Panc1 (cell line): ENCODE data around the gene MAMDC2. TPM values are rescaled to one million over a fixed set of nuclear protein-coding genes. Genes with fewer than 3 reads are reported as not detected.

ENCODE experiments used
- ATAC-seq: fragments of 200-7000 bp; cut with Tn5 transposase; 2 replicates; pipeline ENCODE4 v1.9.1; 2020; ENCODE audit warnings: mild to moderate bottlenecking, moderate library complexity
- BruUV-seq: library from RNA; stranded (reverse); fragments of 400-500 nt; replicated peaks from 2 replicates; lab custom pipeline; 2021; lab: Mats Ljungman, UMichigan
- CTCF ChIA-PET: fragments of 300-600 bp; sonication (Branson Sonifier 250); formaldehyde crosslinking; loops from one replicate; lab custom pipeline; 2022; ENCODE audit warnings: antibody characterized with exemption; lab: Charles Lee
- POLR2A ChIA-PET: fragments of 300-600 bp; sonication (Branson Sonifier 250); formaldehyde crosslinking; loops from one replicate; lab custom pipeline; 2022; ENCODE audit warnings: antibody characterized with exemption; lab: Charles Lee
- DNase-seq: peaks from one replicate; pipeline ENCODE4 v3.0.0-alpha.2; 2010; ENCODE audit warnings: low read depth, low spot score
- H3K27ac ChIP-seq: 2 replicates; pipeline ENCODE4 v1.5.1; 2011; ENCODE audit warnings: mild to moderate bottlenecking, low read length, inconsistent platforms
- H3K27me3 ChIP-seq: fragments of 200-500 bp; sonication (Bioruptor generic); 2 replicates; pipeline ENCODE4 v1.6.0; 2014; ENCODE audit warnings: low read length, inconsistent platforms; ENCODE audit not compliant: control insufficient read depth, insufficient read depth
- H3K36me3 ChIP-seq: fragments of 200-500 bp; sonication (Bioruptor generic); 2 replicates; pipeline ENCODE4 v1.5.1; 2014; ENCODE audit warnings: inconsistent platforms, mild to moderate bottlenecking, low read length, moderate library complexity; ENCODE audit not compliant: control insufficient read depth, insufficient read depth
- H3K4me1 ChIP-seq: 2 replicates; pipeline ENCODE4 v1.5.1; 2011; ENCODE audit warnings: inconsistent platforms, mild to moderate bottlenecking, low read length, moderate library complexity; ENCODE audit not compliant: control insufficient read depth, insufficient read depth
- H3K4me3 ChIP-seq, 2 experiments: 2 replicates each; pipeline ENCODE4 v1.5.1; 2011 to 2012; ENCODE audit warnings: low read depth in 2 of 2, low read length in 2 of 2, mild to moderate bottlenecking in 2 of 2, inconsistent platforms in 1 of 2, moderate library complexity in 1 of 2
- H3K9me3 ChIP-seq: fragments of 200-500 bp; sonication (Bioruptor generic); 2 replicates; pipeline ENCODE4 v1.5.1; 2014; ENCODE audit warnings: low read depth, mild to moderate bottlenecking, inconsistent platforms, low read length, moderate library complexity; ENCODE audit not compliant: control insufficient read depth, insufficient read depth
- POLR2AphosphoS5 ChIP-seq: IDR thresholded peaks from 2 replicates; pipeline ENCODE4 v1.6.1; 2012; ENCODE audit warnings: mild to moderate bottlenecking, low read depth, low read length, moderate library complexity
- SIN3A ChIP-seq: IDR thresholded peaks from 2 replicates; pipeline ENCODE4 v1.6.1; 2012; ENCODE audit warnings: low read depth, mild to moderate bottlenecking, low read length, moderate library complexity, borderline replicate concordance; ENCODE audit not compliant: insufficient read depth
- TCF7L2 ChIP-seq: IDR thresholded peaks from 2 replicates; pipeline ENCODE4 v1.6.1; 2011; ENCODE audit warnings: mild to moderate bottlenecking, low read depth, low read length, inconsistent platforms
- in situ Hi-C: cut with HindIII; loops from 2 replicates; pipeline ENCODE4 v1.10.0; 2016; ENCODE audit warnings: low sequenced_read_pairs, low pct_unique_long_range_greater_than_20kb
- intact Hi-C: fragments of 100-400 bp; cut with micrococcal nuclease; formaldehyde crosslinking; loops from one replicate; pipeline ENCODE4 v1.10.0; 2022; ENCODE audit not compliant: unreplicated experiment
- total RNA-seq: library from RNA; stranded (reverse); gene quantifications from one replicate; pipeline ENCODE4 v1.2.1, GENCODE V29; 2021; ENCODE audit not compliant: unreplicated experiment
- TF ChIP-seq, protein P1 (sequence below): fragments of 450-650 bp; IDR thresholded peaks from 2 replicates; pipeline ENCODE4 v1.5.1; 2017; ENCODE audit warnings: mild to moderate bottlenecking
- TF ChIP-seq, protein P2 (sequence below), 2 experiments: IDR thresholded peaks; 2 replicates each; pipeline ENCODE4 v1.6.1; 2011 to 2012; ENCODE audit warnings: low read depth in 2 of 2, control low read depth in 1 of 2, low read length in 1 of 2, mild to moderate bottlenecking in 1 of 2, moderate library complexity in 1 of 2; ENCODE audit not compliant: insufficient read depth in 1 of 2

MAMDC2 gene
- total RNA-seq, 1 experiment from 2014 or later, result 1.5 TPM

DNA sequence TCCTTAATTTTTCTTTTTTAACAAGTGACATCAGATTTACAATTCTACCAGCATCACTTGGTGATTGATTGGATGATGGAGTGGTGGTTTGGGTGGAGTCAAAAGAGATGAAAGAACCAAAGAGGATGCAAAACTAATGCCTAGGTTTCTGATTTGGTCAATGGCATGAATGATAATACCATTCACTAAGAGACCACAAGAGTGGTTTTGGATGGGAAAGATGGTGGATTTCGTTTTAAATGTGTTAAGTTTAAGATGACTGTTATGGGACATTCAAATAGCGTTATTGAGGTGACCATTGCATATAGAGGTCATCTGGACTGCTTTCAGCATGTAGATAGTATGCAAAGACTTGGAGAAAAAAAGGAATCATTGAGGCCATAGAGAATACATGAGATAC, 218.7 kb downstream of the MAMDC2 start:
- Histone ChIP-seq H3K27ac (no peak overlapping the region), H3K4me3 (no peak overlapping the region), H3K27me3 (no peaks in the 10 kb centered on the region), H3K4me1 (peaks cover 10% of the 10 kb centered on the region), H3K36me3 (peaks cover 23% of the 10 kb centered on the region), H3K9me3 (no peaks in the 10 kb centered on the region)
- BruUV-seq, result no TSS peak
- ChIA-PET CTCF (no interaction called here), POLR2A (no interaction called here)
- in situ Hi-C loops (no loop called here), intact Hi-C loops (no loop called here)
- TF ChIP-seq SIN3A, result no peak
- DNase-seq (no peak), ATAC-seq (no peak)

DNA sequence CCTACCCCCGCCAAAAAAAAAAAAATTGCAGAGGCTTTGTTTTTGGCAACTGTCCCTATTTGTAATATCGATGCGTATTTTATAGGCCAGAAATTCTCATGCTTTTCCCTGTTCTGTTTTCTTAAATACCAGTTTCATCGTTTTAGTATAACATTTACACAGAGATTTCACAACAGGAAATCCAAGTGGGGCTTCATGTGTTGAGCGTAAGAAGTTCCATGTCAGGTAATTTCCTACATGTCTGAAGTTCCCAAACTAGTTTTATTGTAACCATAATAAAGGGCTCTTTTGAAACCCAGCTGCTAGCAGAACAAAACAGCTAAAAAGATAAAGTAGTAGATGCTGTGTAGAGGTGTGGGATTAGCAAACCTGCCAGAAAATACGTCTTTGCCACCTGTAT, 219.3 kb downstream of the MAMDC2 start:
- no peak overlapping the region for H3K4me3 ChIP-seq
- intact Hi-C loops, result no loop called here
- in situ Hi-C loops, result no loop called here
- no peaks in the 10 kb centered on the region for H3K27me3 ChIP-seq
- no peak for TF ChIP-seq POLR2AphosphoS5
- TF ChIP-seq TCF7L2, result no peak
- TF ChIP-seq SIN3A, result no peak
- TF ChIP-seq, protein P1, sequence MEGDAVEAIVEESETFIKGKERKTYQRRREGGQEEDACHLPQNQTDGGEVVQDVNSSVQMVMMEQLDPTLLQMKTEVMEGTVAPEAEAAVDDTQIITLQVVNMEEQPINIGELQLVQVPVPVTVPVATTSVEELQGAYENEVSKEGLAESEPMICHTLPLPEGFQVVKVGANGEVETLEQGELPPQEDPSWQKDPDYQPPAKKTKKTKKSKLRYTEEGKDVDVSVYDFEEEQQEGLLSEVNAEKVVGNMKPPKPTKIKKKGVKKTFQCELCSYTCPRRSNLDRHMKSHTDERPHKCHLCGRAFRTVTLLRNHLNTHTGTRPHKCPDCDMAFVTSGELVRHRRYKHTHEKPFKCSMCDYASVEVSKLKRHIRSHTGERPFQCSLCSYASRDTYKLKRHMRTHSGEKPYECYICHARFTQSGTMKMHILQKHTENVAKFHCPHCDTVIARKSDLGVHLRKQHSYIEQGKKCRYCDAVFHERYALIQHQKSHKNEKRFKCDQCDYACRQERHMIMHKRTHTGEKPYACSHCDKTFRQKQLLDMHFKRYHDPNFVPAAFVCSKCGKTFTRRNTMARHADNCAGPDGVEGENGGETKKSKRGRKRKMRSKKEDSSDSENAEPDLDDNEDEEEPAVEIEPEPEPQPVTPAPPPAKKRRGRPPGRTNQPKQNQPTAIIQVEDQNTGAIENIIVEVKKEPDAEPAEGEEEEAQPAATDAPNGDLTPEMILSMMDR, result no peak
- TF ChIP-seq, protein P2, sequence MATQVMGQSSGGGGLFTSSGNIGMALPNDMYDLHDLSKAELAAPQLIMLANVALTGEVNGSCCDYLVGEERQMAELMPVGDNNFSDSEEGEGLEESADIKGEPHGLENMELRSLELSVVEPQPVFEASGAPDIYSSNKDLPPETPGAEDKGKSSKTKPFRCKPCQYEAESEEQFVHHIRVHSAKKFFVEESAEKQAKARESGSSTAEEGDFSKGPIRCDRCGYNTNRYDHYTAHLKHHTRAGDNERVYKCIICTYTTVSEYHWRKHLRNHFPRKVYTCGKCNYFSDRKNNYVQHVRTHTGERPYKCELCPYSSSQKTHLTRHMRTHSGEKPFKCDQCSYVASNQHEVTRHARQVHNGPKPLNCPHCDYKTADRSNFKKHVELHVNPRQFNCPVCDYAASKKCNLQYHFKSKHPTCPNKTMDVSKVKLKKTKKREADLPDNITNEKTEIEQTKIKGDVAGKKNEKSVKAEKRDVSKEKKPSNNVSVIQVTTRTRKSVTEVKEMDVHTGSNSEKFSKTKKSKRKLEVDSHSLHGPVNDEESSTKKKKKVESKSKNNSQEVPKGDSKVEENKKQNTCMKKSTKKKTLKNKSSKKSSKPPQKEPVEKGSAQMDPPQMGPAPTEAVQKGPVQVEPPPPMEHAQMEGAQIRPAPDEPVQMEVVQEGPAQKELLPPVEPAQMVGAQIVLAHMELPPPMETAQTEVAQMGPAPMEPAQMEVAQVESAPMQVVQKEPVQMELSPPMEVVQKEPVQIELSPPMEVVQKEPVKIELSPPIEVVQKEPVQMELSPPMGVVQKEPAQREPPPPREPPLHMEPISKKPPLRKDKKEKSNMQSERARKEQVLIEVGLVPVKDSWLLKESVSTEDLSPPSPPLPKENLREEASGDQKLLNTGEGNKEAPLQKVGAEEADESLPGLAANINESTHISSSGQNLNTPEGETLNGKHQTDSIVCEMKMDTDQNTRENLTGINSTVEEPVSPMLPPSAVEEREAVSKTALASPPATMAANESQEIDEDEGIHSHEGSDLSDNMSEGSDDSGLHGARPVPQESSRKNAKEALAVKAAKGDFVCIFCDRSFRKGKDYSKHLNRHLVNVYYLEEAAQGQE (IDR thresholded peaks at IDR 0.05; ENCODE audit: insufficient read depth in 1 of 2, low read depth in 2 of 2, low read length in 1 of 2), result no peak
- BruUV-seq, result no TSS peak
- H3K4me1 ChIP-seq, result peaks cover 5% of the 10 kb centered on the region; the same call in 1 of the 2 replicates
- ChIA-PET POLR2A (no interaction called here), CTCF (no interaction called here)
- H3K27ac ChIP-seq, result no peak overlapping the region
- ATAC-seq (no peak), DNase-seq (no peak)
- peaks cover 23% of the 10 kb centered on the region for H3K36me3 ChIP-seq
- H3K9me3 ChIP-seq, result no peaks in the 10 kb centered on the region

DNA sequence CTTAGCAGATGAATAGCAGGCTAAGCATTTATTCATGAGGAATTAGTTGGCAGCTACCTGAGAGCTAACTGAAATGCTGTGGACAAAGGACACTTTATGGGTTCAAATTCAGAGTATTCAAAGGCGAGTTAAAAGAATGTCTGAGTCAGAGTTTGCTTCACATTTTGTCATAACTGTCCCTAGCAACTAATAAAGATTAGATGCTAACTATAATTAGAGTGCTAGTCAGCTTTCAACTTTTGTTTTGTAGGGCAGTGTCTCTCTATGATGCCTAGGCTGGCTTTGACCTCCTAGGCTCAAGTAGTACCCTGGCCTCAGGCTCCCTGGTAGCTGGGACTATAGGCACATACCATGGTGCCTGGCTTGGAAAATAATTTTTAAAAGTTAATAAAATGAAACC, 219.8 kb downstream of the MAMDC2 start:
- Histone ChIP-seq H3K4me1 (peaks cover 5% of the 10 kb centered on the region; the same call in 1 of the 2 replicates), H3K9me3 (no peaks in the 10 kb centered on the region), H3K27ac (no peak overlapping the region), H3K36me3 (peaks cover 23% of the 10 kb centered on the region), H3K27me3 (no peaks in the 10 kb centered on the region), H3K4me3 (no peak overlapping the region)
- no TSS peak for BruUV-seq
- POLR2A ChIA-PET, result no interaction called here
- in situ Hi-C loops, result no loop called here
- TF ChIP-seq SIN3A (no peak), TCF7L2 (no peak)
- TF ChIP-seq, protein P2 (IDR thresholded peaks at IDR 0.05; ENCODE audit: insufficient read depth in 1 of 2, low read depth in 2 of 2, low read length in 1 of 2), result no peak
- intact Hi-C loops, result no loop called here
- CTCF ChIA-PET, result no interaction called here
- DNase-seq, result no peak
- ATAC-seq, result no peak
